Liver (tissue), 3 donors: Measurements from ENCODE around the gene MFSD6L.

Experiments used
- GABPA ChIP-seq, 2 donors: IDR thresholded peaks in 1 of 2; conservative IDR thresholded peaks in 1 of 2; 2 replicates each; pipeline ENCODE4 v1.6.1; 2016; ENCODE audit warnings: antibody characterized with exemption in 2 of 2, mild to moderate bottlenecking in 1 of 2, moderate library complexity in 1 of 2
- JUND ChIP-seq, 2 donors: IDR thresholded peaks; 2 replicates each; pipeline ENCODE4 v1.6.1; 2016; ENCODE audit warnings: antibody characterized with exemption in 2 of 2
- TF ChIP-seq, protein P1 (sequence below): fragments of 150-350 bp; IDR thresholded peaks from 2 replicates; pipeline ENCODE4 v1.5.1; 2017; ENCODE audit warnings: improper control_type of control experiment, low read depth, low read length; ENCODE audit not compliant: missing input control
- donor health status: healthy.
- donor health status: healthy.

DNA sequence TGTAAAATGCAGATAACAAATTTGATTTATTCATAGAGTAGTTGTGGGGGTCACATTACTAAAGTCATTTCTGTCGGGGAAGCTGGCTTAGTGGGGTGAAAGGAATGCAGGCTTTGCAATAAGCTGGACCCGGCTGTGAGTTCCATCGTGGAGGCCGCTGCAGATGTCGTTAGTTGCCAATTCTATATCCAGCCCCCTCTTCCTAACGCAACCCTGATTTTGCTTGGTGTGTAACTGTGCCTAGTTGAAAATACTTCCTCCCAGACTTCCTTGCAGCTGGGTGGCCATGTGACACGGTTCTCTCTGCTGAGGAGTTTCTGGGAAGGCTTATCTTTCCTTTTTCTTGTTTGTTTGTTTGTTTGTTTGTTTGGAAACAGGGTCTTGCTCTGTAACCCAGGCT, 4.5 kb downstream of the MFSD6L start:
- TF ChIP-seq, protein P1, sequence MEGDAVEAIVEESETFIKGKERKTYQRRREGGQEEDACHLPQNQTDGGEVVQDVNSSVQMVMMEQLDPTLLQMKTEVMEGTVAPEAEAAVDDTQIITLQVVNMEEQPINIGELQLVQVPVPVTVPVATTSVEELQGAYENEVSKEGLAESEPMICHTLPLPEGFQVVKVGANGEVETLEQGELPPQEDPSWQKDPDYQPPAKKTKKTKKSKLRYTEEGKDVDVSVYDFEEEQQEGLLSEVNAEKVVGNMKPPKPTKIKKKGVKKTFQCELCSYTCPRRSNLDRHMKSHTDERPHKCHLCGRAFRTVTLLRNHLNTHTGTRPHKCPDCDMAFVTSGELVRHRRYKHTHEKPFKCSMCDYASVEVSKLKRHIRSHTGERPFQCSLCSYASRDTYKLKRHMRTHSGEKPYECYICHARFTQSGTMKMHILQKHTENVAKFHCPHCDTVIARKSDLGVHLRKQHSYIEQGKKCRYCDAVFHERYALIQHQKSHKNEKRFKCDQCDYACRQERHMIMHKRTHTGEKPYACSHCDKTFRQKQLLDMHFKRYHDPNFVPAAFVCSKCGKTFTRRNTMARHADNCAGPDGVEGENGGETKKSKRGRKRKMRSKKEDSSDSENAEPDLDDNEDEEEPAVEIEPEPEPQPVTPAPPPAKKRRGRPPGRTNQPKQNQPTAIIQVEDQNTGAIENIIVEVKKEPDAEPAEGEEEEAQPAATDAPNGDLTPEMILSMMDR = no peak
- TF ChIP-seq GABPA (IDR thresholded peaks at IDR 0.05 in 1 of 2, conservative IDR thresholded peaks at IDR 0.05 in 1 of 2) (no peak), JUND (IDR thresholded peaks at IDR 0.05) (no peak)
